Stromal cell of bone marrow (primary cell): ENCODE measurements around the gene TMC6.
"Not testable (repeated sequence)": the region's sequence is repeated elsewhere in the genome, so short reads cannot be mapped to it uniquely, and the experiment has no call there.

Experiments used
- DNase-seq: peaks from one replicate; pipeline ENCODE4 v3.0.0-alpha.2; 2012; ENCODE audit warnings: low read depth

The TMC6 gene

DNA sequence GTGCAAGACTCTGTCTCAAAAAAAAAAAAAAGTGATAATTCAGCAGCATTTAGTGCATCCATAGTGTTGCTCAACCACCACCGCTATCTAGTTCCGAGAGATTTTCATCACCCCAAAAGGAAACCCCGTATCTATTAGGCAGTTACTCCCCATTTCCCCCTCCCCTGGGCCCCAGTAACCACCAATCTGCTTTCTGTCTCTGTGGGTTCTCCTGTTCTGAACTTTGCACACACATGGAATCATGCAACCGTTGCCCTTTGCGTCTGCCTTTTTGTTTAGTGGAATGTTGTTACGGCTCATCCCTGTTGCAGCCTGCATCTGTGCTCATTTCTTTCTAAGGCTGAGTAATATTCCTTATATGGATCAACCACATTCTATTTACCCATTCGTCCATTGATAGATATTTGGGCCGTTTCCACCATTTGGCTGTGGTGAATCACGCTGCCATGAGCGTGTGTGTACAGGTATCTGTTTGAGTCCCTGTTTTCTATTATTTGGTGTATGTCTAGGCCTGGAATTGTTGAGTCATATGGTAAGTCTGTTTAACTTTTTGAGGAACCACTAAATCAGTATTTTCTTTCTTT, 31.1 kb upstream of the TMC6 start:
- DNase-seq: no peak

DNA sequence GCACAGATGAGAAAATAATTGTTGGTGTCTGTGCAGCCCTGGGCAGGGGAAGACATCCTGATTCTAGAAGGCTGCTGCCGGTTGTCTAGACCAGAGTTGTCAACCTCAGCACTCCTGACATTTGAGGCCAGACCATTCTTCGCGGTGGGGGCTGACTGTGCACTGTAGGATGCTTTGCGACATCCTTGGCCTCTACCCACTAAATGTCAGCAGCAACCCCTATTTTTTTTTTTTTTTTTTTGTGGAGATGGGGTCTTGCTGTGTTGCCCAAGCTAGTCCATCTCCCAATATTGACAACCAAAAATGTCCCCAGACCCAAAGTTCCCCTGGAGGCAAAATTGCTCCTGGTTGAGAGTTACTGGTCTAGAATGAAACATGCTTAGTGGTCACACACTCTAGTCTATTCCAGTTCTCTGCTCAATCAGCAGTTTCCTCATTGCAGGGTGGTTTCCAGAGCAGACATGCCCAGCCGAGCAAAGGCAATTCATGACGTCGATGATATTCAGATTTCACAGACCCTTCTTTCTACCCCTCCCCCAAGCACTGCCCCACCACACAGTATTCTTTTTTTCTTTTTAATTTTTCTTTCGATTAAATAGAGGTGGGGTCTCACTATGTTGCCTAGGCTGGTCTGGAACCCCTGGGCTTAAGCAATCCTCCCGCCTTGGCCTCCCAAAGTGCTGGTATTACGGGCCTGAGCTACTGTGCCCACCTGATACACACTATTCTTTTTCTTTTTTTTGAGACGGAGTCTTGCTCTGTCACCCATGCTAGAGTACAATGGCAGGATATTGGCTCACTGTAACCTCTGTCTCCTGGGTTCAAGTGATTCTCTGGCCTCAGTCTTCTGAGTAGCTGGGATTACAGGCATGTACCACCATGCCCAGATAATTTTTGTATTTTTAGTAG, 26.6 kb upstream of the TMC6 start:
- no peak for DNase-seq

- DNase-seq: no peak
Measured at GRCh38 chr17:78151514-78152008, 23.0 kb upstream of the TMC6 start.

GRCh38 chr17:78148286-78149016, 19.9 kb upstream of the TMC6 start:
- no peak for DNase-seq

DNA sequence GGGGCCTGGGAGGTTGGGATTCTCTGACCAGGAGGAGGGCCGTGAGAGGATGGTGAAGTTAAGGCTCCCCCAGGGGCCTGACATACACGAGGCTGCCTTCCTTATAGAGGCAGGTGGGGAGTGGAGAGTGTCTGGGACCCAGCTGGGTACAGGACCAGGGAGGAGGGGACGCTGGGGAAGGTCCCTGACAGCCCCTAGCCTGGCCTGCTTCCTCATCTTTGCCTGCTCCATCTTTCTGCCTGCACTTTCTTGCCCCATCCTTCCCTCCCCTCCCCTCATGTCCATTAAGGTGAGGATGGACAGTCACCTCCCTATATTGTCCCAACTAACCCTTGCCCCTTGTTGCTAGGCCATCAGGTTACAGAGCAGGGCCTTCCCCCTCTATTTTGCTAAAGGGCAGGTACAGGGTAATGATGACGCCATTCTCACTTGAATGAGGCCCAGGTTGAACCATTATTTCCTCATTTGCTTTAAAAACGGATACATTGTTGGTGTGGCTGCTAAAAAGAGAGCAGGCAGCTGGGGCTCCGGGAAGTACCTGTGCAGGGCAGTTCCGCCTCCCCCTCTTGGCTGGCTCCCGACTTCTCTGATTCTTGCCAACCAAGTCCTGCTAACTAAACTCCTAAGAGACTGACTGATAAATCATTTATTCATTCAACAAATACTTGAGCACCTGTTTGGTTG, 18.9 kb upstream of the TMC6 start:
- no peak for DNase-seq

GRCh38 chr17:78146881-78147280, 18.3 kb upstream of the TMC6 start:
- DNase-seq: no peak

DNA sequence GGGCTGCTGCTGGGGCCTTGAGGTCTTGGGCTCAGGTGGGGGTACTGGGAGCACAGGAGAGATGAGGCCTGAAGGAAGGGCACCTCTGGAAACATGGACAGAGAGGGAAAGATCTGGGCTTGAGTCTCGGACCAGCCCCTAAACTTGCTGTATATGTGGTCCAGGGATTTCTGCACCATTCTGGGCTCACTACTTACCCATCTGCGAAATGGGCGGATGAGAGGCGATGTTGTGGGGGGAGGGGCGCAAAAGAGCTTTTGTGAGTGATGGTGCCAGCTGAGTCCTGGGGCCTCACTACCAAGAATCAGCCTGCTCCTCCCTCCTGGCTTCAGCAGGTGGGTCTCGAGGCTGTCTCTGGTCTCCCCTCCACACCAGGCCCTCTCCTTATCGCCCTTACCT, 17.9 kb upstream of the TMC6 start:
- DNase-seq: no peak

GRCh38 chr17:78144736-78145641, 16.4 kb upstream of the TMC6 start:
- DNase-seq: no peak

GRCh38 chr17:78144147-78144719, 15.7 kb upstream of the TMC6 start:
- peak; percentile 64 for DNase-seq

- no peak for DNase-seq
Measured at GRCh38 chr17:78143214-78144146, 14.9 kb upstream of the TMC6 start.

- DNase-seq: no peak
Measured at GRCh38 chr17:78142119-78142861, 13.7 kb upstream of the TMC6 start.

GRCh38 chr17:78141437-78142118, 13.0 kb upstream of the TMC6 start:
- DNase-seq: no peak

DNA sequence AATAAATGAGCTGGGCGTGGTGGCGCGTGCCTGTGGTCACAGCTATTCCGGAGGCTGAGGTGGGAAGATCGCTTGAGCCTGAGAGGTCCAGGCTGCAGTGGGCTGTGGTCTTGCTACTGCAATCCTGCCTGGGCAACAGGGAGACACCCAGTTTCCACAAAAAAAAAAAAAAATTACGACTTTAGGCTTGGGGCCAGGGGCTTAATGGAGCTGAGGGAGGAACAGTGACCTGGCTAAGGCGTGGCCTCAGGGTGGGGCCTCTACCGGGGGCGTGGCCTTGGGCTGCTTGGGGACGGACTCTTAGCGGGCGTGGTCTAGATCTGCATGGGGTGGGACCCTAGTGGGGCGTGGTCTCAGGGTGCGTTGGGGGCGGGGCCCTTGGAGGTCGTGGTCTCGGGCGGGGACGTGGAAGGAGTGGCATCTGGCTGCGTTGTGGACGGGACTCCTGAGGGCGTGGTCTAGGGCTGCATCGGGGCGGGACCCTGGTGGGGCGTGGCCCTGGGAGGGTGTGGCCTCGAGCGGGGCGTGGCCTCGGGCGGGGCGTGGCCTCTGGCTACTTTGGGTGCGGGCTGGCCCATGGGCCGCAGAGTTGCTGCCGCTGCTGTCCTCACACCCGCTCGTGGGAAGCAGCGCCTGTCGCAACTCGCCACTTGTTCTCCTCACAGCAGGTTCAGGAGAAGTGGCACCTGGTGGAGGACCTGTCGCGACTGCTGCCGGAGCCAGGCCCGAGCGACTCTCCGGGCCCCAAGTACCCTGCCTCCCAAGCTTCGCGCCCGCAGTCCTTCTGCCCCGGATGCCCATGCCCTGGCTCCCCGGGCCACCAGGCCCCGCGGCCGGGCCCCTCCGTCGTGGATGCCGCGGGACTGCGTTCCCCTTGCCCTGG, 11.9 kb upstream of the TMC6 start:
- no peak for DNase-seq

- not testable (repeated sequence) for DNase-seq
Measured at GRCh38 chr17:78139861-78140168, 11.3 kb upstream of the TMC6 start.

DNA sequence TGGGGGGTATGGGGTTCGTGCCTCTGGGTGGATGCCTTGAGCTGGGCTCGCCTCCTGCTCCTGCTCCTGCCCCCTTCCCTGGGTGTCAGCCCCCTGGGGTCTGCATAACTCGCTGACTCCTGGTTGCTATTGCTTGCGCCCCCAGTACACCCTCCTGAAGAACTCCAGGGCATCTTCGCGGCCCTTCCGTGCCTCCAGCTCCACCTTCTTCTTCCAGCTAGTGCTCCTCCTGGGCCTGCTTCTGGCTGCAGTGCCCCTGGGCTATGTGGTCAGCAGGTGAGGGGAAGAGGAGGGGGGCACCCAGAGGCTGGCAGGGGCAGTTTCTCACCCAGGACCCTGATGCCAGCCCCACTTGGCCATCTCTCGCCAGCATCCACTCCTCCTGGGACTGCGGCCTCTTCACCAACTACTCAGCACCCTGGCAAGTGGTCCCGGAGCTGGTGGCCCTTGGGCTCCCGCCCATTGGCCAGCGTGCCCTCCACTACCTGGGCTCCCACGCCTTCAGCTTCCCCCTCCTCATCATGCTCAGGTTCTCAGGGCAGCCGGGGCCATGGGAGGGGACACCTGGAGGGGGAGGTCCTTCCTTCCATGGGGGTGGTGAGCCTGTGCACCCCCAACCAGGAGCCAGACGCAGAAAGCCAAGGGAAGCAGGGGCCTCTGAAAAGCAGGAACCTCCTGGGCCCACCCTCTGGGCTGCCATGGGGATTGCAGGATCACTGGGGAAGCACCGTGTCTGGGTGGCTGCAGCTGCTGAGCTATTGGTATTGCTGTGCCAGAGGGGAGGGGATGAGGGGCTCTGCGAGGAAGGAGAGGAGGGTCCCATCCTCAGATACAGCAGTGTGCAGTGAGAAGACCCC, 9.9 kb upstream of the TMC6 start:
- no peak for DNase-seq

GRCh38 chr17:78137392-78138203, 9.0 kb upstream of the TMC6 start:
- no peak for DNase-seq
